Left ventricle myocardium superior (tissue), 1 donor: ENCODE data around the gene HHIPL2. TPM values are rescaled to one million over a fixed set of nuclear protein-coding genes. Genes with fewer than 3 reads are reported as not detected.

ENCODE experiments used
- total RNA-seq: library from RNA; stranded (reverse); fragmentation: NEBNext Ultra II Directional; extraction: Animal tissue kit (Norgen Biotek cat#: 25700); gene quantifications from one replicate; pipeline ENCODE4 v1.2.1, GENCODE V29; 2021
- donor health status: DM: no; HTN: yes; CAD: no; lungs with severe emphysema.

Gene HHIPL2
- total RNA-seq, 1 donor from 2014 or later = not detected

Other genes starting within 250 kb of the HHIPL2 start
- gene TAF1A, start 41.8 kb upstream of the HHIPL2 start, total RNA-seq = 2.6 TPM
- gene MIA3, start 70.0 kb upstream of the HHIPL2 start, total RNA-seq = 65.5 TPM
- 52.7 TPM for gene AIDA, start 164.4 kb upstream of the HHIPL2 start, total RNA-seq
- 25.4 TPM for gene BROX, start 164.5 kb upstream of the HHIPL2 start, total RNA-seq
- not detected for gene FAM177B, start 189.1 kb upstream of the HHIPL2 start, total RNA-seq